ENCODE data around the gene COL5A1.

DNA sequence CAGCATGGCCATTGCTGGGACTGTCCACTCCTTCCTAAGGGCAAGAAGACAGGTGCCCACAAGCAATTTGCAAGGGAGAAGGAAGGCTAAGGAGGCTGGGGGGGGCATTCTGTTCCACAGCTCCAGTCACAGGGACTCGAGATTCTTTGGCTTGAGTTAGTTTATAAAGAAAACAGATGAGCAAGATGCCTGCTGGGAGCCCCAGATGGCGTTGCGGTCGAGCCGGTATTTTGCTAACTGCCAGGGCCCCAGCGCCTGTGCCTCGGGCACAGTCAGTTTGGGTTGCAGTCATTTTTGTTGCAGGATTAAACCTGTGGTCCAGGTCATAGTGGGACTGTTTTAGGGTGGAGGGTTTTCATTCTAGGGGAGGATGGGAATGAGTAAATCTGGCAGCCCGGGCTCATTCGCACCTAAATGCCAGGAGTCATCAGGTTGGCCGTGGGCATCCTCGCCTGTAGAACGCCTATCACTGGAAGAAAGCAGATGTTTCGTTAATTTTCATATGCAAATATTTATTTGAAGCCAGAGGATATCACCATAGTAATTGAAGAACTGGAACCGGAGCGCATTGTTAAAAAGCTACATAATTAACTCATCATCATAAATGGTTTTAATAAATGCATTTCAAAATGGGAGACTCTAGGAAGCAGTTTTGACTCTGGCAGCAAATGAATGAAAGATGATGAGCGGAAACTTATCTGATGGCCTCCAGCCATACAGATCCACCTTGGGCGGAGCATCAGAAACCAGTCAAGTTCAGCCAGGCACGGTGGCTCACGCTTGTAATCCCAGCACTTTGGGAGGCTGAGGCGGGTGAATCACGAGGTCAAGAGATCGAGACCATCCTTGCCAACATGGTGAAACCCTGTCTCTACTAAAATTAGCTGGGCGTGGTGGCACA is 151.9 kb downstream of the COL5A1 start:
- TF ChIP-seq REST (IDR thresholded peaks at IDR 0.05; ENCODE audit: insufficient replicate concordance, low read depth) (no peak), SPI1 (IDR thresholded peaks at IDR 0.05; ENCODE audit: borderline replicate concordance, low read depth) (no peak), CTCF (IDR thresholded peaks at IDR 0.05; ENCODE audit: insufficient read depth, low read length) (no peak), POLR2AphosphoS5 (IDR thresholded peaks at IDR 0.05; ENCODE audit: low read depth) (no peak), GABPA (IDR thresholded peaks at IDR 0.05; ENCODE audit: low read depth) (no peak)

Measured in HL-60 (cell line).